HPDE6-E6E7 (cell line): Measurements from ENCODE around the gene DTX4.

ENCODE experiments used
- DNase-seq: peaks from one replicate; pipeline ENCODE4 v3.0.0; 2011; ENCODE audit warnings: missing footprints; ENCODE audit errors: extremely low spot score

Gene DTX4

GRCh38 chr11:59219836-59220235 is 47.9 kb downstream of the DTX4 start:
- DNase-seq = no peak

- no peak for DNase-seq
These were observed 49.5 kb downstream of the DTX4 start for GRCh38 chr11:59221441-59221840.

- no peak for DNase-seq
These were observed 50.6 kb downstream of the DTX4 start for GRCh38 chr11:59222464-59223060.

DNA sequence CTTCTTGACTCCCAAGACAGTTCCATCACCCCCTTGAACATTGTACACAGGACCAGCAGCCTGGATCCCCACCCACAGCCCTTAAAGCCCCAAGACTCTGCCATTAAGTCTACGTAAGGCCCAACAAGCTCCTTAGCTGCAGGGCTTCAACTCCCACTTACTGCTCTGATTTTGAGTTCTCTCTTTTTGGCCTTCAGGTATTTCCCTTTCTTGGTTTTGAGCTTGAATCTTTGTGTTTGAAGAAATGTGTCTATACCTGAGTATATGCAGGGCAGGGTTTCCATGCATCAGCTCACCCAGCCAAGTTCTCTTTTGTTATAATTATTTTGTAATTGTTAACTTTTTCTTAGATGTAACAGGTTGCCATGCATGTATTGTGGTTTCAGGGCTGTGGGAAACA is 51.2 kb downstream of the DTX4 start:
- no peak for DNase-seq

GRCh38 chr11:59223611-59224010 is 51.7 kb downstream of the DTX4 start:
- no peak for DNase-seq

DNA sequence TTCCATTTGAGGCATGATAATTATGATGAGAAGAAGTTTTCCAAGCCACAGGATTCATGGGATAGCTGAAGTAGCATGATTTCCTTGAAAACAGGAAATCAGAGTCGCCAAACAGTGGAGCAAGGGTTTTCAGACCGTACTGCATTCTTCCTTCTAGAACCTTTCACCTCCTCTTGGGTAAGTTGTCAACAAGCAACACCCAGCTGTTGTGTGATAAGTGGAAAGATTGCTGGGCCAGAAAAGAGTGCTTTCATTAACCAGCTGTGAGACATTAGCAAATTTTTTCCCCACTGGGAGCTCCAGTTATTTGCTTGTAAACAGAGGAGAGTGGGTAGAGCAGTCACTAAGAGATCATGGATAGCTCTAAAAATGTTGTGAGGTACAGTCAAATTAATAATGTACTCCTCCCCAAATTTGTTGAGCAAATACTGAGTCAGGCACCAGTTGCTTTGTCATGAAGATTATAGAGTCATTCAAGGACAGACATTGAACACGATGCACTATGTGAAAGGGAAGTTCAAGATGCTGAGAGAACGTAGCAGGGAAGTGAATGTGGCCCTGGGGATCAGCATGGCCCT is 52.5 kb downstream of the DTX4 start:
- DNase-seq = no peak

DNA sequence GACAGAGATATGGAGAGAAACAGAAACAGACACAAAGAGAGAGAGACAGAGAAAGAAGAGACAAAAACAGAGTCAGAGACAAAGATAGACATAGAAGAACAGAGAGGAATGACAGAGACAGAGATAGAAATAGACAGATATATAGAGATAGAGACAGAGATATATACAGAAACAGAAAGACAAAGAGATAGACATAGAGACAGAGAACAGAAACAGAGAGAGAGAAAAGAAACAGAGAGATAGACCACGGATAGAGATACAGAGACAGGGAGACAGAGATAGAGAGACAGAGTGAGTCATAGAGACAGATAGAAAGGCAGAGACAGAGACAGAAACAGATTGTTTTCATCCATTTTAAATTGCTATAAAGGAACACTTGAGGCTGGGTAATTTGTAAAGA is 53.1 kb downstream of the DTX4 start:
- no peak for DNase-seq

- no peak for DNase-seq
These were observed 54.5 kb downstream of the DTX4 start for GRCh38 chr11:59226396-59226795.

GRCh38 chr11:59240322-59240721 is 68.4 kb downstream of the DTX4 start:
- no peak for DNase-seq

- DNase-seq = no peak
These were observed 71.7 kb downstream of the DTX4 start for GRCh38 chr11:59243633-59244032.

DNA sequence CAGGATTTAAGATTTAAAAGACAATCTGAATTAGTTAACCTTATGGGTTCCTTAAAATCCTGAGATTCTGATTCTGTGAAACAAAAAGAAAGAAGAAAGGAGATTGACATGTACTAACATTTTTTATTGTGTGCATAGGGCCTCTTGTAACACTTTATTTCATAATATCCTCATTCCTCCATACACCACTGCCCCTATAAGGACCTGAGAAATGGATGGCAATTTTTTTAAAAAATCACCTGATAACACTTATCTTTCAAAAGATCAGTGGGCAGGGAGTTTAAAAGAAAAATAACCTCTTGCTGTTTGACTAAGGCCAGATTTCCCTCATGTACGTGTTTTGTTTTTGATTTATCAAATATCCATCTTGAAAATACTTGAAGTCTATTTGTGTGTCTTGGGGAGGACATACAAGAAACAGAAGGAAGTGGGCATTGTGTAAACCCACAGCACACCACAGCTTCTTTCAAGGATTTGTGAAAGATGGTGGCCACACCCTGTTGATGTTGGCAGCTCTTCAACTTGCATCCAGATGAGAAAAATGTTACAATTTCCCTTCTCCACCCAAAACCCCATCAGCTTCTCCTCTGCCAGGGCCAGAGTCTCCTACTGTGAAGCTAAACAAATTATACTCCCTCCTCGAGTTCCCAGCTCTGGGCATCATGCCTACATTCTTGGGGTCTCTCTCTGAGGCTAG is 75.7 kb downstream of the DTX4 start:
- no peak for DNase-seq

DNA sequence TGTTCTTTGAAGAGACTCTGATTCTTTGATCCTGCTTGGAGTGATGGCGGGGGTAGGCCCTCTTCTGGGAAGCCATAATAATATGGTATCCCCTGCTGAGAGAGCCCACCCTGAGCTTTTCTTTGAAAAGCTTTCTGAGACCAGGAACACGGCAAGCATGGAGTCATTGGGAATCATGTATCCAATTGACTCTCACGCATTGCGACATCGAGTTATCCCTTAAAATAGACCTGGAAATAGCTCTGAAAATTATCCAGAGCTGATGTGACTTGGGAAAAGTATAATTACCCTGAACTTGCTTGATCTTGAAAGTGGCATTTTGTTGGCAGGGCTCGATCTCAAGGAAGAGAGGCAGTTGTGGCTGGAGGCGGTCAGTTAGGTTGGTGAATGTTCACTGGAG is 77.6 kb downstream of the DTX4 start:
- DNase-seq = no peak

GRCh38 chr11:59253001-59253400 is 81.1 kb downstream of the DTX4 start:
- DNase-seq = no peak

- no peak for DNase-seq
These were observed 82.4 kb downstream of the DTX4 start for GRCh38 chr11:59254286-59254685.

DNA sequence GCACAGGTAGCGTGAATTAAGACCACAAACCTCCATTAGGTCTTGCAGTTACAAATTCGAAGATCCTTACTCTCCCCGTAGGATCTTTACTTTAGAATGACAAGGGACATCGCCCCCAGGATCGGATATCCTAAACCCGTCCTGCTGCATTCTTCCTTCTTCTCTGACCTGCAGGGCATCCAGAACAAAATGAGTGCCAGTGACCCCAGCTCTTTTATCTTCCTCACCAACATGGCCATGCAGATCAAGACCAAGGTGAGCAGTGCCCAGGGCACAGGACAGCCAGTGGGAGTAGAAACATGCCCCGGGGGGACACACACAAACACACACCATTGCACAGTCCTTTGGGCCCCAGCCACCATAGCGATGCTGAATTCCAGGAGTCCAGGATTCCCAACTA is 83.3 kb downstream of the DTX4 start:
- no peak for DNase-seq
